ENCODE data around the gene ENAM.

Gene ENAM

GRCh38 chr4:70603856-70604255 lies 24.7 kb upstream of the ENAM start:
- Histone ChIP-seq H3K9me3 (replicated peaks; ENCODE audit: low read length) (no peaks in the 10 kb centered on the region), H3K4me3 (ENCODE audit: low read length) (no peak overlapping the region), H3K4me2 (ENCODE audit: low read length) (no peak overlapping the region), H3K27me3 (ENCODE audit: control insufficient read depth, insufficient read depth, low read length) (peaks cover 9% of the 10 kb centered on the region), H3K4me1 (ENCODE audit: control insufficient read depth, insufficient read depth, low read length) (no peaks in the 10 kb centered on the region), H3K9ac (ENCODE audit: low read depth, low read length) (no peak overlapping the region), H3K36me3 (ENCODE audit: insufficient read depth, low read length) (no peaks in the 10 kb centered on the region)

GRCh38 chr4:70606459-70606858 lies 22.1 kb upstream of the ENAM start:
- no peak overlapping the region for H3K4me2 ChIP-seq (ENCODE audit: low read length)
- H3K9ac ChIP-seq (ENCODE audit: low read depth, low read length), result no peak overlapping the region
- H3K27me3 ChIP-seq (ENCODE audit: control insufficient read depth, insufficient read depth, low read length), result peaks cover 9% of the 10 kb centered on the region
- H3K9me3 ChIP-seq (replicated peaks; ENCODE audit: low read length), result no peaks in the 10 kb centered on the region
- H3K4me1 ChIP-seq (ENCODE audit: control insufficient read depth, insufficient read depth, low read length), result no peaks in the 10 kb centered on the region
- no peaks in the 10 kb centered on the region for H3K36me3 ChIP-seq (ENCODE audit: insufficient read depth, low read length)
- H3K4me3 ChIP-seq (ENCODE audit: low read length), result no peak overlapping the region

- Histone ChIP-seq H3K27me3 (ENCODE audit: control insufficient read depth, insufficient read depth, low read length) (peaks cover 9% of the 10 kb centered on the region), H3K9ac (ENCODE audit: low read depth, low read length) (no peak overlapping the region), H3K9me3 (replicated peaks; ENCODE audit: low read length) (no peaks in the 10 kb centered on the region), H3K4me1 (ENCODE audit: control insufficient read depth, insufficient read depth, low read length) (no peaks in the 10 kb centered on the region), H3K4me2 (ENCODE audit: low read length) (no peak overlapping the region), H3K36me3 (ENCODE audit: insufficient read depth, low read length) (no peaks in the 10 kb centered on the region), H3K4me3 (ENCODE audit: low read length) (no peak overlapping the region)
Measured at GRCh38 chr4:70607334-70607853, 21.1 kb upstream of the ENAM start.

GRCh38 chr4:70608324-70608723 lies 20.2 kb upstream of the ENAM start:
- no peak overlapping the region for H3K4me3 ChIP-seq (ENCODE audit: low read length)
- no peaks in the 10 kb centered on the region for H3K36me3 ChIP-seq (ENCODE audit: insufficient read depth, low read length)
- no peaks in the 10 kb centered on the region for H3K4me1 ChIP-seq (ENCODE audit: control insufficient read depth, insufficient read depth, low read length)
- H3K27me3 ChIP-seq (ENCODE audit: control insufficient read depth, insufficient read depth, low read length), result peaks cover 14% of the 10 kb centered on the region
- H3K9ac ChIP-seq (ENCODE audit: low read depth, low read length), result no peak overlapping the region
- no peak overlapping the region for H3K4me2 ChIP-seq (ENCODE audit: low read length)
- no peaks in the 10 kb centered on the region for H3K9me3 ChIP-seq (replicated peaks; ENCODE audit: low read length)

- Histone ChIP-seq H3K4me1 (ENCODE audit: control insufficient read depth, insufficient read depth, low read length) (no peaks in the 10 kb centered on the region), H3K4me3 (ENCODE audit: low read length) (no peak overlapping the region), H3K36me3 (ENCODE audit: insufficient read depth, low read length) (no peaks in the 10 kb centered on the region), H3K27me3 (ENCODE audit: control insufficient read depth, insufficient read depth, low read length) (peaks cover 30% of the 10 kb centered on the region), H3K9me3 (replicated peaks; ENCODE audit: low read length) (no peaks in the 10 kb centered on the region), H3K4me2 (ENCODE audit: low read length) (no peak overlapping the region), H3K9ac (ENCODE audit: low read depth, low read length) (no peak overlapping the region)
Measured at GRCh38 chr4:70613306-70614183, 15.0 kb upstream of the ENAM start.

GRCh38 chr4:70614184-70614555 lies 14.4 kb upstream of the ENAM start:
- H3K27me3 ChIP-seq (ENCODE audit: control insufficient read depth, insufficient read depth, low read length), result peaks cover 31% of the 10 kb centered on the region
- H3K4me2 ChIP-seq (ENCODE audit: low read length), result no peak overlapping the region
- H3K36me3 ChIP-seq (ENCODE audit: insufficient read depth, low read length), result no peaks in the 10 kb centered on the region
- H3K4me3 ChIP-seq (ENCODE audit: low read length), result no peak overlapping the region
- H3K4me1 ChIP-seq (ENCODE audit: control insufficient read depth, insufficient read depth, low read length), result no peaks in the 10 kb centered on the region
- no peak overlapping the region for H3K9ac ChIP-seq (ENCODE audit: low read depth, low read length)
- no peaks in the 10 kb centered on the region for H3K9me3 ChIP-seq (replicated peaks; ENCODE audit: low read length)

- H3K9ac ChIP-seq (ENCODE audit: low read depth, low read length), result no peak overlapping the region
- H3K4me3 ChIP-seq (ENCODE audit: low read length), result no peak overlapping the region
- no peak overlapping the region for H3K4me2 ChIP-seq (ENCODE audit: low read length)
- H3K9me3 ChIP-seq (replicated peaks; ENCODE audit: low read length), result no peaks in the 10 kb centered on the region
- H3K27me3 ChIP-seq (ENCODE audit: control insufficient read depth, insufficient read depth, low read length), result peaks cover 15% of the 10 kb centered on the region
- H3K36me3 ChIP-seq (ENCODE audit: insufficient read depth, low read length), result no peaks in the 10 kb centered on the region
- no peaks in the 10 kb centered on the region for H3K4me1 ChIP-seq (ENCODE audit: control insufficient read depth, insufficient read depth, low read length)
Measured at GRCh38 chr4:70619288-70619687, 9.3 kb upstream of the ENAM start.

- H3K4me2 ChIP-seq (ENCODE audit: low read length), result no peak overlapping the region
- H3K27me3 ChIP-seq (ENCODE audit: control insufficient read depth, insufficient read depth, low read length), result peaks cover 12% of the 10 kb centered on the region
- no peak overlapping the region for H3K9ac ChIP-seq (ENCODE audit: low read depth, low read length)
- no peaks in the 10 kb centered on the region for H3K4me1 ChIP-seq (ENCODE audit: control insufficient read depth, insufficient read depth, low read length)
- no peaks in the 10 kb centered on the region for H3K36me3 ChIP-seq (ENCODE audit: insufficient read depth, low read length)
- no peaks in the 10 kb centered on the region for H3K9me3 ChIP-seq (replicated peaks; ENCODE audit: low read length)
- H3K4me3 ChIP-seq (ENCODE audit: low read length), result no peak overlapping the region
Measured at GRCh38 chr4:70619778-70620177, 8.8 kb upstream of the ENAM start.

GRCh38 chr4:70623323-70623722 lies 5.2 kb upstream of the ENAM start:
- Histone ChIP-seq H3K9me3 (replicated peaks; ENCODE audit: low read length) (no peaks in the 10 kb centered on the region), H3K27me3 (ENCODE audit: control insufficient read depth, insufficient read depth, low read length) (peaks cover 3% of the 10 kb centered on the region), H3K4me1 (ENCODE audit: control insufficient read depth, insufficient read depth, low read length) (no peaks in the 10 kb centered on the region), H3K4me3 (ENCODE audit: low read length) (no peak overlapping the region), H3K9ac (ENCODE audit: low read depth, low read length) (no peak overlapping the region), H3K36me3 (ENCODE audit: insufficient read depth, low read length) (no peaks in the 10 kb centered on the region), H3K4me2 (ENCODE audit: low read length) (no peak overlapping the region)

GRCh38 chr4:70624226-70624793 lies 4.2 kb upstream of the ENAM start:
- H3K27me3 ChIP-seq (ENCODE audit: control insufficient read depth, insufficient read depth, low read length), result no peaks in the 10 kb centered on the region
- no peak overlapping the region for H3K9ac ChIP-seq (ENCODE audit: low read depth, low read length)
- no peak overlapping the region for H3K4me2 ChIP-seq (ENCODE audit: low read length)
- no peak overlapping the region for H3K4me3 ChIP-seq (ENCODE audit: low read length)
- no peaks in the 10 kb centered on the region for H3K36me3 ChIP-seq (ENCODE audit: insufficient read depth, low read length)
- H3K4me1 ChIP-seq (ENCODE audit: control insufficient read depth, insufficient read depth, low read length), result no peaks in the 10 kb centered on the region
- no peaks in the 10 kb centered on the region for H3K9me3 ChIP-seq (replicated peaks; ENCODE audit: low read length)

GRCh38 chr4:70627620-70628019 lies 924 bp upstream of the ENAM start:
- no peaks in the 10 kb centered on the region for H3K27me3 ChIP-seq (ENCODE audit: control insufficient read depth, insufficient read depth, low read length)
- H3K9ac ChIP-seq (ENCODE audit: low read depth, low read length), result no peak overlapping the region
- peaks cover 11% of the 10 kb centered on the region for H3K4me1 ChIP-seq (ENCODE audit: control insufficient read depth, insufficient read depth, low read length)
- H3K9me3 ChIP-seq (replicated peaks; ENCODE audit: low read length), result no peaks in the 10 kb centered on the region
- no peaks in the 10 kb centered on the region for H3K36me3 ChIP-seq (ENCODE audit: insufficient read depth, low read length)
- H3K4me2 ChIP-seq (ENCODE audit: low read length), result no peak overlapping the region
- no peak overlapping the region for H3K4me3 ChIP-seq (ENCODE audit: low read length)
